Mammary epithelial cell (primary cell): ENCODE results near the gene DCP1B.

Source experiments
- CTCF ChIP-seq, 2 donors: IDR thresholded peaks in 1 of 2; conservative IDR thresholded peaks in 1 of 2; 2 replicates each; pipeline ENCODE4 v1.5.1; 2011 to 2012; ENCODE audit warnings: inconsistent platforms in 2 of 2, low read length in 2 of 2, mild to moderate bottlenecking in 2 of 2, control low read depth in 1 of 2, low read depth in 1 of 2; ENCODE audit not compliant: insufficient read depth in 1 of 2; ENCODE audit errors: extremely low read depth in 1 of 2
- EZH2 ChIP-seq: IDR thresholded peaks from 2 replicates; pipeline ENCODE4 v1.6.1; 2012; ENCODE audit warnings: low read length, inconsistent platforms, borderline replicate concordance

GRCh38 chr12:1931642-1932041, 72.6 kb downstream of the DCP1B start:
- TF ChIP-seq CTCF (conservative IDR thresholded peaks at IDR 0.05 in 1 of 2, IDR thresholded peaks at IDR 0.05 in 1 of 2; ENCODE audit: extremely low read depth in 1 of 2, insufficient read depth in 1 of 2, low read depth in 1 of 2, low read length in 2 of 2) (no peak), EZH2 (no peak)
